HG03378 (cell line): ENCODE data around the gene IQSEC1.

Source experiments
- ATAC-seq: cut with Tn5 transposase; IDR thresholded peaks from one replicate; pipeline ENCODE4 v1.9.1; 2021; ENCODE audit warnings: mild to moderate bottlenecking, moderate library complexity; ENCODE audit not compliant: unreplicated experiment

IQSEC1 gene

GRCh38 chr3:12941495-12942023 is 131.7 kb downstream of the IQSEC1 start:
- ATAC-seq, result no peak

- ATAC-seq, result no peak
Measured at GRCh38 chr3:12940854-12941253, 132.4 kb downstream of the IQSEC1 start.

DNA sequence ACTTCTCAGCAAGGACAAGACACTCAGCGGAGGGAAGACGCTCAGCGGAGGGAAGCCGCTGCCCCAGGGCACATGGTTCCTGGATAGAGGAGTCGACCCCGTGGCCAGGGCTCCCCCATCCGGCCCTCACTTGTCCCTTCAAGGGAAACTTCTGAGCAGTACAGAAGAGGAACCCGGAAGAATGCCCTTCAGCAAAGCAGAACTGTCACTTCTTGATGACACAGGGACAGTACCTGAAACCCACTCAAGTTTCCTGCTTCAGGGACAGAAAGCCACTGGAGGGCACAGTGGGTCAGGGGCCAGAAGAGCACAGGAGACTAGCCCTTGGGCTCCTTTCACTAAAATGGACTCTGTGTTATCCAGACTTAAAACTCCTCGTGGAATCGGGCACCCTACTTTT is 134.1 kb downstream of the IQSEC1 start:
- ATAC-seq, result no peak

DNA sequence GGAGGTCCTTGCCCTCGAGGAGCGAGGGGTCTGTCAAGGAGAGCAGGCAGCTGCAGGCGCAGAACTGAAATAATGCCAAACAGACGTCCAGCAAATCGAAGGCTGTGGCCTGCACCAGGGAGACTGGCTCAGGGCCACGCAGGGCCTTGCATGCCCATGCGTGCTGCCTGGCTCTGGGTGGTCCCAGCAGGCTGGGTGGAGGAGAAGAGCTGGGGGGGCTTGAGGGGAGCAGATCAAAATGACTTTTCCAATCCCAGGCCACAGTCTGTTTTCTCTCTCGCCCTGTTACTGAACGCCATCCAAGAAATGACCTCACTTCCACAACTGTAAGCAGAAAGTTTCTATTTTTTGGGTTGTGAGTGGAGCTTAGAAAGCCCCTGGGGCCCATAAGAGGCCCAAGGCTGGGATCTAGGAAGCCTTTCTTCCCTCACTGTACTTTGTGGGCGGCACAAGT is 134.9 kb downstream of the IQSEC1 start:
- ATAC-seq, result no peak

DNA sequence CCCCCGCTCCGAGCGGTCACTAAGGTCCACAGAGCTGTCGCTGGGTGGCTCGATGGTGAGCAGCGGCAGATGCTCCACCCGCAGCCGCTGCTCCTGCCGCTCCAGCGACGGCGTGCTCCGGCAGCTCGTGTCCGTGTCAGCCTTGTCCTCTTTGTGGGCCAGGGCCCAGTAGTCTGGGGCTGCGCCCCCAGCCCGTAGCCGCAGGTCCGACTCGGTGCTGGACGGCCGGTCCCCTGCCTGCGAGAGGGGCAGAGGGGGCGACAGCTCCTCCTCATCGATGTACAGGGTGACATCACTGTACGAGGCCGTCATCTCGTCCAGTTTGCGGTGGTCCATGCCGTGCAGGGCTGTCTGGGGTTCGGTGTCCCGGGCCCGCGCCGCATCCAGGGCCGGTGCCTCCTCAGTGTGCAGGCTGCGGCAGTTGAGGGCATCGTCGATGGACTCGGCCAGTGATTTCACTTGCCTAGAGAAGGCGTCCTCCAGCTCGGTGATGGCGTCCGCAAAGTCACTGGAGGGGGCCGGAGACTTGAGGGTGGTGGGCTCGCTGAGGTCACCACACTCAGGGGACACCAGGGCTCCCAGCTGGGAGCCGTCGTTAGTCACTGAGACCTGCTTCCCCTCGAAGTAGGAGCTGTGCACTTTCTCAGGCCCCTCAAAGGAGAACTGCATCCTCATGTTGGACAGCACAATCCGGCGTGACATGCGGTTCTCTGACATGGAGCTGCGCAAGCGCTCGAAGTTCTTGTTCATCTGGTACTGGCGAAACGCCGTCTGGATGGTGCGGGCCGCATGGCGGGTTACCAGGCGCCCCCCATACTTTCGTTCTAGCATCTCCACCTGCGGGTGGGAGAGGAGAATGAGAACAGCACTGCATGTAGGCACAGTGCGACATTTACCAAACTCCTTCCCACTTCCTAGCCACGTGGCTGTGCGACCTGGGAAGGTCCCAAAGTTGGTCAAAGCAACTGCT is 137.1 kb downstream of the IQSEC1 start:
- ATAC-seq, result no peak

- ATAC-seq, result no peak
Measured at GRCh38 chr3:12935023-12935860, 138.0 kb downstream of the IQSEC1 start.

DNA sequence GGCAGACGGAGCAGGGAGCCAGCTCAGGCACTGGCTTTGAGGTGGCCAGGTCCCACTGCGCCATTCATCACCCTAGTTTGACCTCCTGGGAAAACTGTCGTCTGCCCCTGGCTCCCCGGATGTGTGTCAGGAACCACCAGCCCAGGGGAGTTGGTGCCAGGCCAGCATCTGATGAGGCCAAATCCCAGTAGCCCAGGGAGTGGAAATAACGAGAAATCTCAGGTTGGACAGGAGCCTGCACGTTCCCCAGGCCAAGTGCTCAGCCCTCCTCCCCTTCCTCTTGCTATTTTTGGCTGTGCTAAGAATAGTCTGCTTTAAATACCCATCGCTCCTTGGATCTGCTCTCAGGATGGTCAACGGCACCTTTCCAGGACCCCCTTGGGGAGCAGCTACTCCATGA is 138.8 kb downstream of the IQSEC1 start:
- ATAC-seq, result no peak

DNA sequence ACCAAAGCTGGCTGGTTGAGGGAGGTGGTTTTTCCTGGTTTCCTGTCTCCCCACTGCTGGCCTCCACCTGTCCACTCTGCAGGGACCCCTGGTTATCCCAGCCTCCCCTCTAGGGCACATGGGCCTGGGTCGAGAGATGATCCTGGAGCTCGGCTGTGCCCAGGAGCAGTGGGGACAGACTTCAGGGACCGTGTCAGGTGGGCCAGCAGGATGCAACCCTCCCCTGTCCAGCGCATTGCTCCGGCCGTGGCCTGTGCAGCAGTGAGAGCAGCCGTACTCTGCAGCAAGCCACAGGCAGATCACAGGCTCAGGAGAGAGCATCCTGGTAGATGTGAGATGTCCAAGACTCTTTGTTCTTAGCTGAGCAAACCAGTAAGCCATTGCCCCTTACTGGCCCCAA is 139.3 kb downstream of the IQSEC1 start:
- no peak for ATAC-seq

- no peak for ATAC-seq
Measured at GRCh38 chr3:12932754-12933153, 140.5 kb downstream of the IQSEC1 start.

- no peak for ATAC-seq
Measured at GRCh38 chr3:12932347-12932746, 140.9 kb downstream of the IQSEC1 start.

DNA sequence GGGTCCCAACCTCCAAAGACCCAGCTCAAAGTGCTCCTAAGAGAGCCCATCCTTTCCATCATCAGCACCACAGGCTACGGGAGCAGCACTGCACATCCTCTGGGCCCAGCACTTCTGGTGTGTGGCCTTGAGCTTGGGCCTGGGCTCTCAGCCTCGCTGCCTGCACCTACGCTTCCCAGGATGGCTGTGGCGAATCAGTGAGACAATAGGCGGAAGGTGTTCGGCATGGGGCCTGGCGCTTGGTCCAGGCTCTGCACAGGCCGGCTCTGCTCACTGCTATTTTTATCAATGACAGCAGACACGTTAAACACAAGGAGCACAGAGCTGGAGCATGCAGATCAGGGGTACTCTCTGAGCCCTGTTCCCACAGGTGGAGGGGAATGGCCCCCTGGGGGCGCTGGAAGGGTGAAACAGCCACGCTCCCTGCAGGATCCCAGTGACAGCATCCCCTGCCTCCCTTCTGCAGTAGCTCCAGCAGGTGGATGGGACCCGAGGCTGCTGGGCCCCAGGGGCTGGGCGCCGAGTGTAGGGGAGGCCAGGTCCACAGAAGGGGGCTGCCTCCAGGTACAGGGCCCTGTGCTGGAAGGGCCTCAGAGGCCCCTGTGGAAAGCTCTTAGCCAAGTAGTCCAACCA is 141.8 kb downstream of the IQSEC1 start:
- ATAC-seq, result no peak

DNA sequence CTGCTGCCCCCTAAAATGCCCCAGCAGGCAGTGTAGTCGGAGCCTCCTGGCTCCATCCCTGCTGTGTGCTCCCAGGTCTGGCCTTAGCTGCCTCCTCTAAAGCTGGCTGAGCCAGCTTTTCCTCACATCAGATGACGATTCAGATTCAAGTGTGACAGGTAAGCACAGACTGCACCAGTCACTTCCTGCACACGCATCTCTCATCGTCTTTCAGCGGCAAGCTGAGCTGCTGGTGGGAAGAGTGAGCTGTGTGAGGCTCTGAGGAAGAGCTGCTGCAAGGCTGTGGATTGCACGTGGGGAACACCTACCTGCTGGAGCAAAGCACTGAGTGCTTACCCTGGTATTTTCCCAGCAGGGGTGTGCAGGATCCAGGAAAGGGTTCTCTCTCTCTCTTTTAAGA is 143.4 kb downstream of the IQSEC1 start:
- no peak for ATAC-seq

GRCh38 chr3:12926660-12927059 is 146.6 kb downstream of the IQSEC1 start:
- no peak for ATAC-seq

GRCh38 chr3:12925648-12926047 is 147.6 kb downstream of the IQSEC1 start:
- ATAC-seq, result no peak

GRCh38 chr3:12924437-12924836 is 148.8 kb downstream of the IQSEC1 start:
- ATAC-seq, result no peak

GRCh38 chr3:12922881-12923431 is 150.3 kb downstream of the IQSEC1 start:
- ATAC-seq, result no peak

GRCh38 chr3:12922306-12922705 is 150.9 kb downstream of the IQSEC1 start:
- ATAC-seq, result no peak

DNA sequence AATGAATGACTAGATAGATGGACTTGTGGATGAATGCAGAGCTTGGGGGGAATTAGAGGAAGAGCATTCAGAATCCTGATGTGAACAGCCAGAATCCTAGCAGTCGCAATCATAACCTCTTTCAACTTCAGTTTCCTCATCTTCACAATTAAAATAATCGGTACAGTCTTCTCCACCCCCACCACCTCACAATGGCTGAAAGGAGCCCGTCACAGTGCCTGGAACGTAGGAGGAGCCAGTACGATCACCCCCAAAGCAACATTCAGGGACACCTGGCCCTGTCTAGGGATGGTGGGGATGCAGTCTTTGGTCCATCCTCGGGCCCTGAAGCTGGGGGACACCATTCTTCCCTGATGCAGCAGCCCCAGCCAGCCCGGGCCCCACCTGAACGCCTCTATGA is 151.5 kb downstream of the IQSEC1 start:
- no peak for ATAC-seq

GRCh38 chr3:12920967-12921366 is 152.3 kb downstream of the IQSEC1 start:
- no peak for ATAC-seq

- ATAC-seq, result no peak
Measured at GRCh38 chr3:12919205-12919604, 154.0 kb downstream of the IQSEC1 start.

DNA sequence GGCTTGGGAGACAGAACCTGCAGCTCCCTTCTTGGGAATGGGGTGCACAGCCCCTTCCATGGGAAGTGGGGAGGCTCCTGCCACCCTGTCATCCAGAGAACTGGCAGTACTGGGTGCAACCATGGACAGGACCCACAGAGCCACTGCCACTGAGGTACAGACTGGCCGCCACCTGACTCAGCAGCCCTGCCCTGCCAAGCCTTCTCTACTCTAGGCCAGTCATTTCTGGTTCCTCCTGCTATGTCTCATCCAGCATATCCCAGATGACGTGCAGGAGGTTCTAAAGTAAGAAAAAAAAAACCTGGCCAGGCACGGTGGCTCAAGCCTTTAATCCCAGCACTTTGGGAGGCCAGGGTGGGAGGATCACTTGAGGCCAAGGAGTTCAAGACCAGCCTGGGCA is 155.0 kb downstream of the IQSEC1 start:
- ATAC-seq, result no peak
